Measurements from ENCODE around the gene PTER.

The PTER gene

GRCh38 chr10:16429539-16429938 is 7.3 kb upstream of the PTER start:
- Histone ChIP-seq H3K4me2 (ENCODE audit: low read length) (no peak overlapping the region), H3K79me2 (ENCODE audit: low read length) (no peaks in the 10 kb centered on the region), H3K9me3 (ENCODE audit: insufficient read depth, low read length) (no peaks in the 10 kb centered on the region), H3K27ac (ENCODE audit: low read length) (no peak overlapping the region), H2AFZ (ENCODE audit: low read depth, low read length) (no peak overlapping the region), H3K36me3 (replicated peaks; ENCODE audit: low read depth, low read length) (no peaks in the 10 kb centered on the region), H3K27me3 (ENCODE audit: low read depth, low read length) (no peaks in the 10 kb centered on the region), H4K20me1 (ENCODE audit: insufficient read depth, low read length) (no peaks in the 10 kb centered on the region), H3K9ac (ENCODE audit: low read length) (no peak overlapping the region), H3K4me3 (ENCODE audit: low read length) (no peak overlapping the region), H3K4me1 (ENCODE audit: low read length) (no peaks in the 10 kb centered on the region)
- TF ChIP-seq EZH2phosphoT487 (IDR thresholded peaks at IDR 0.05; ENCODE audit: low read depth) (no peak), CTCF (IDR thresholded peaks at IDR 0.05; ENCODE audit: low read depth, low read length) (no peak)

- no peak for TF ChIP-seq EZH2phosphoT487 (IDR thresholded peaks at IDR 0.05; ENCODE audit: low read depth)
- TF ChIP-seq CTCF (IDR thresholded peaks at IDR 0.05; ENCODE audit: low read depth, low read length): no peak
- peak overlapping the region; percentile 51 for H3K9ac ChIP-seq (ENCODE audit: low read length)
- H3K36me3 ChIP-seq (replicated peaks; ENCODE audit: low read depth, low read length): no peaks in the 10 kb centered on the region
- H3K4me3 ChIP-seq (ENCODE audit: low read length): peak overlapping the region; percentile 91
- H3K79me2 ChIP-seq (ENCODE audit: low read length): peaks cover 8% of the 10 kb centered on the region
- no peaks in the 10 kb centered on the region for H3K9me3 ChIP-seq (ENCODE audit: insufficient read depth, low read length)
- no peaks in the 10 kb centered on the region for H3K27me3 ChIP-seq (ENCODE audit: low read depth, low read length)
- peak overlapping the region; percentile 92 for H2AFZ ChIP-seq (ENCODE audit: low read depth, low read length)
- peaks cover 5% of the 10 kb centered on the region; the same call in 1 of the 2 replicates for H3K4me1 ChIP-seq (ENCODE audit: low read length)
- peak overlapping the region; percentile 94 for H3K4me2 ChIP-seq (ENCODE audit: low read length)
- H3K27ac ChIP-seq (ENCODE audit: low read length): no peak overlapping the region
- H4K20me1 ChIP-seq (ENCODE audit: insufficient read depth, low read length): no peaks in the 10 kb centered on the region
Observed at GRCh38 chr10:16436367-16436757, 448 bp upstream of the PTER start.

- Histone ChIP-seq H3K9me3 (ENCODE audit: insufficient read depth, low read length) (no peaks in the 10 kb centered on the region), H3K36me3 (replicated peaks; ENCODE audit: low read depth, low read length) (no peaks in the 10 kb centered on the region), H3K27ac (ENCODE audit: low read length) (0 out of 2 replicates have a peak overlapping the region, but pooled peaks have one; percentile 18), H3K4me3 (ENCODE audit: low read length) (peak overlapping the region; percentile 91), H2AFZ (ENCODE audit: low read depth, low read length) (no peak overlapping the region; the same call in 1 of the 2 replicates), H3K4me2 (ENCODE audit: low read length) (peak overlapping the region; percentile 90), H3K27me3 (ENCODE audit: low read depth, low read length) (no peaks in the 10 kb centered on the region), H4K20me1 (ENCODE audit: insufficient read depth, low read length) (no peaks in the 10 kb centered on the region), H3K9ac (ENCODE audit: low read length) (peak overlapping the region; percentile 79), H3K79me2 (ENCODE audit: low read length) (peaks cover 11% of the 10 kb centered on the region), H3K4me1 (ENCODE audit: low read length) (peaks cover 5% of the 10 kb centered on the region; the same call in 1 of the 2 replicates)
- TF ChIP-seq CTCF (IDR thresholded peaks at IDR 0.05; ENCODE audit: low read depth, low read length) (no peak), EZH2phosphoT487 (IDR thresholded peaks at IDR 0.05; ENCODE audit: low read depth) (no peak)
Observed at GRCh38 chr10:16437540-16437894, 707 bp downstream of the PTER start.

GRCh38 chr10:16439295-16439694 is 2.5 kb downstream of the PTER start:
- Histone ChIP-seq H3K4me1 (ENCODE audit: low read length) (peaks cover 5% of the 10 kb centered on the region; the same call in 1 of the 2 replicates), H3K4me3 (ENCODE audit: low read length) (no peak overlapping the region), H4K20me1 (ENCODE audit: insufficient read depth, low read length) (no peaks in the 10 kb centered on the region), H3K9me3 (ENCODE audit: insufficient read depth, low read length) (no peaks in the 10 kb centered on the region), H3K27me3 (ENCODE audit: low read depth, low read length) (no peaks in the 10 kb centered on the region), H3K9ac (ENCODE audit: low read length) (no peak overlapping the region), H2AFZ (ENCODE audit: low read depth, low read length) (no peak overlapping the region), H3K4me2 (ENCODE audit: low read length) (no peak overlapping the region), H3K36me3 (replicated peaks; ENCODE audit: low read depth, low read length) (no peaks in the 10 kb centered on the region), H3K27ac (ENCODE audit: low read length) (no peak overlapping the region), H3K79me2 (ENCODE audit: low read length) (peaks cover 11% of the 10 kb centered on the region)
- TF ChIP-seq CTCF (IDR thresholded peaks at IDR 0.05; ENCODE audit: low read depth, low read length) (no peak), EZH2phosphoT487 (IDR thresholded peaks at IDR 0.05; ENCODE audit: low read depth) (no peak)
